ENCODE measurements around the gene TMEM134. TPM values are rescaled to one million over a fixed set of nuclear protein-coding genes. Genes with fewer than 3 reads are reported as not detected.

TMEM134 gene
- polyA plus RNA-seq, 1 donor: 63.0 TPM

Other genes starting within 250 kb of the TMEM134 start
- 82.5 TPM for gene GRK2, start 202.8 kb downstream of the TMEM134 start, polyA plus RNA-seq
- gene ANKRD13D, start 179.9 kb downstream of the TMEM134 start, polyA plus RNA-seq: 38.8 TPM
- gene SSH3, start 165.7 kb downstream of the TMEM134 start, polyA plus RNA-seq: 36.4 TPM
- gene POLD4, start 115.7 kb downstream of the TMEM134 start, polyA plus RNA-seq: 112 TPM
- 9.6 TPM for gene CLCF1, start 95.7 kb downstream of the TMEM134 start, polyA plus RNA-seq
- 22.1 TPM for gene RAD9A, start 77.3 kb downstream of the TMEM134 start, polyA plus RNA-seq
- gene PPP1CA, start 67.4 kb downstream of the TMEM134 start, polyA plus RNA-seq: 112 TPM
- gene TBC1D10C, start 65.2 kb downstream of the TMEM134 start, polyA plus RNA-seq: 3.7 TPM
- gene CARNS1, start 53.6 kb downstream of the TMEM134 start, polyA plus RNA-seq: 4.7 TPM
- gene RPS6KB2, start 40.8 kb downstream of the TMEM134 start, polyA plus RNA-seq: 40.3 TPM
- gene PTPRCAP, start 31.6 kb downstream of the TMEM134 start, polyA plus RNA-seq: 6.8 TPM
- 93.4 TPM for gene CORO1B, start 25.8 kb downstream of the TMEM134 start, polyA plus RNA-seq
- not detected for gene GPR152, start 16.5 kb downstream of the TMEM134 start, polyA plus RNA-seq
- gene CABP4, start 13.9 kb downstream of the TMEM134 start, polyA plus RNA-seq: 0.90 TPM
- 48.0 TPM for gene AIP, start 13.8 kb upstream of the TMEM134 start, polyA plus RNA-seq
- 54.1 TPM for gene PITPNM1, start 36.1 kb upstream of the TMEM134 start, polyA plus RNA-seq
- 105 TPM for gene CDK2AP2, start 38.9 kb upstream of the TMEM134 start, polyA plus RNA-seq
- 0.07 TPM for gene CABP2, start 54.2 kb upstream of the TMEM134 start, polyA plus RNA-seq
- gene GSTP1, start 114.6 kb upstream of the TMEM134 start, polyA plus RNA-seq: 848 TPM
- 191 TPM for gene NDUFV1, start 137.7 kb upstream of the TMEM134 start, polyA plus RNA-seq
- 14.6 TPM for gene NUDT8, start 160.7 kb upstream of the TMEM134 start, polyA plus RNA-seq
- gene TBX10, start 170.5 kb upstream of the TMEM134 start, polyA plus RNA-seq: 4.9 TPM
- gene ACY3, start 181.5 kb upstream of the TMEM134 start, polyA plus RNA-seq: 86.6 TPM
- not detected for gene ALDH3B2, start 205.4 kb upstream of the TMEM134 start, polyA plus RNA-seq

Measured in large intestine (tissue), 1 donor.